Keratinocyte (primary cell): Measurements from ENCODE around the gene NAA40.

ENCODE experiments used
- CTCF ChIP-seq, 3 experiments: IDR thresholded peaks in 1 of 3; conservative IDR thresholded peaks in 1 of 3; optimal IDR thresholded peaks in 1 of 3; 2 replicates in 2 of 3; 3 replicates in 1 of 3; pipeline versions ENCODE3 to v1.5.1; 2011; ENCODE audit warnings: low read length in 3 of 3, mild to moderate bottlenecking in 3 of 3, moderate library complexity in 2 of 3, control low read depth in 1 of 3, inconsistent platforms in 1 of 3; ENCODE audit not compliant: insufficient read depth in 2 of 3; ENCODE audit errors: extremely low read depth in 1 of 3
- EZH2 ChIP-seq: IDR thresholded peaks from one replicate; pipeline ENCODE4 v1.6.1; 2012; ENCODE audit warnings: inconsistent platforms, mild to moderate bottlenecking, low read length, moderate library complexity

DNA sequence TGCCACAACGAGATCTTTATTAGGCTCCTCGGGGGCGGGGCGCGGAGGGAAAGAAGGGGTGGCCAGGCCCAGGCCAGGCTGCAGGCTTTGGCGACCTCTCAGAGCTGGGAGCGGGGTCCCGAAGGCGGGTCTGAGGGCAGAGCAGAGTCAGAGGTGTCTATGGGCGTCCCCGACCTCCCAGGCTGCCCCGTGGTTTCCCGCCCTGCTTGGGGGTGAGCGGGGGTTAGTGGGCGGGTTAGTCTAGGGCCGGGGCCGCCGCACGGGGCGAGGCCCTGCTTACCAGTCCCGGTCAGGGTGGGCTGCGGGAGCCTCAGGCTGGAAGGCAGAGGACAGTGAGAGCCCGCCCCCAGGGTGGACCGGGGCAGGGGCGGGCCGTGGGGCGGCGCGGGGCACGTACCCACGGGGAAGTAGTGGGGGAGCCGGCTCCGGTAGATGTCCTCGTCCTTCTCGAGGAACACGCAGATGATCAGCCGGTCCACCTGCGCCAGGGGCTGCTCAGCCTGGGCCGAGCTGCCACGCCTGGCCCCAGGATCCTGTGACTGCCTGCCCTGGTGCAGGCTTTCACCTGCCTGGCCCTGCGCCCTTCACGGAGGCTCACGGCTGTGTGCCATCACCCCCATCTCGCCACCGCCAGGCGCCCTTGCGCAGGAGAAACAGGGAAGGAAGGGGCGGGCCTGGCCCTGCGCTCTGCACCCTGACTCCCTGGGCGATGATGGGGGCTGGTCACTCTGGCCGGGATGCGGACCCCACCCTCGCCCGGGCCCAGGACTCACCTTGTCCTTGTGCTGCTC, 60.0 kb downstream of the NAA40 start:
- TF ChIP-seq CTCF (optimal IDR thresholded peaks at IDR 0.05 in 1 of 3, IDR thresholded peaks at IDR 0.05 in 1 of 3, conservative IDR thresholded peaks at IDR 0.05 in 1 of 3; ENCODE audit: extremely low read depth in 1 of 3, insufficient read depth in 2 of 3, low read length in 3 of 3): peak in 2 of 3 experiments; percentile 29 to 35
- TF ChIP-seq EZH2: no peak
